GM18499 (cell line): ENCODE data around the gene C4BPA.

Source experiments
- ATAC-seq: cut with Tn5 transposase; IDR thresholded peaks from one replicate; pipeline ENCODE4 v1.9.1; 2021; ENCODE audit warnings: moderate number of reproducible peaks; ENCODE audit not compliant: insufficient read depth, unreplicated experiment

Gene C4BPA

GRCh38 chr1:207076181-207076955 lies 27.7 kb upstream of the C4BPA start:
- no peak for ATAC-seq

GRCh38 chr1:207077012-207077411 lies 27.0 kb upstream of the C4BPA start:
- no peak for ATAC-seq

GRCh38 chr1:207077470-207078377 lies 26.3 kb upstream of the C4BPA start:
- no peak for ATAC-seq

GRCh38 chr1:207078578-207079132 lies 25.4 kb upstream of the C4BPA start:
- no peak for ATAC-seq

- ATAC-seq: no peak
Measured at GRCh38 chr1:207079706-207080241, 24.3 kb upstream of the C4BPA start.

GRCh38 chr1:207081088-207081487 lies 22.9 kb upstream of the C4BPA start:
- no peak for ATAC-seq

GRCh38 chr1:207081806-207082205 lies 22.2 kb upstream of the C4BPA start:
- ATAC-seq: no peak

- ATAC-seq: no peak
Measured at GRCh38 chr1:207084232-207084631, 19.8 kb upstream of the C4BPA start.

- no peak for ATAC-seq
Measured at GRCh38 chr1:207084701-207085180, 19.3 kb upstream of the C4BPA start.

- no peak for ATAC-seq
Measured at GRCh38 chr1:207085887-207086286, 18.1 kb upstream of the C4BPA start.

GRCh38 chr1:207088161-207088560 lies 15.9 kb upstream of the C4BPA start:
- no peak for ATAC-seq

GRCh38 chr1:207088701-207089626 lies 15.1 kb upstream of the C4BPA start, which contains the start of gene C4BPB:
C4BPB (plus strand) TSS chr1:207088860; CDS start chr1:207089532, 672 bp downstream.
- ATAC-seq: no peak

GRCh38 chr1:207089627-207090355 lies 14.2 kb upstream of the C4BPA start:
- ATAC-seq: no peak

- no peak for ATAC-seq
Measured at GRCh38 chr1:207091200-207091908, 12.7 kb upstream of the C4BPA start.

GRCh38 chr1:207093944-207094343 lies 10.1 kb upstream of the C4BPA start:
- no peak for ATAC-seq

- ATAC-seq: no peak
Measured at GRCh38 chr1:207097871-207098324, 6.1 kb upstream of the C4BPA start.

- no peak for ATAC-seq
Measured at GRCh38 chr1:207101720-207102119, 2.3 kb upstream of the C4BPA start.

GRCh38 chr1:207102146-207102545 lies 1.9 kb upstream of the C4BPA start:
- ATAC-seq: no peak
